Lower leg skin (tissue), 4 donors: ENCODE measurements around the gene FAM78A. TPM values are rescaled to one million over a fixed set of nuclear protein-coding genes. Genes with fewer than 3 reads are reported as not detected.

ENCODE experiments used
- DNase-seq, 2 donors: peaks; one replicate each; pipeline ENCODE4 v3.0.0-alpha.2; 2019; ENCODE audit warnings: low spot score in 2 of 2
- H3K4me3 ChIP-seq: fragments of 200-600 bp; sonication (generic); 2 replicates; pipeline ENCODE4 v1.5.1; 2017; ENCODE audit warnings: mild to moderate bottlenecking, low read depth; ENCODE audit not compliant: poor library complexity, severe bottlenecking
- POLR2A ChIP-seq, 2 donors: fragments of 450-650 bp; IDR thresholded peaks; one replicate each; pipeline ENCODE4 v1.6.1; 2016 to 2017; ENCODE audit warnings: antibody characterized with exemption in 2 of 2, mild to moderate bottlenecking in 1 of 2, moderate library complexity in 1 of 2
- WGBS, 2 donors: methylation state at CpG; one replicate each; pipeline ENCODE4 v1.1.5; 2018; 5-methylcytosine and 5-hydroxymethylcytosine counted together
- intact Hi-C: fragments of 100-400 bp; cut with DNase I; formaldehyde crosslinking; loops from one replicate; pipeline ENCODE4 v1.15.0; 2023; ENCODE audit warnings: low total_unique reads
- total RNA-seq, 4 donors: library from RNA; depleted of rRNA; stranded (reverse); fragments of >200 nt; gene quantifications; one replicate each; pipeline ENCODE4 v1.1.0, GENCODE V29; 2016
- TF ChIP-seq, protein P1 (sequence below), 3 donors: fragments of 450-650 bp; IDR thresholded peaks; one replicate each; pipeline ENCODE4 v1.5.1; 2016; ENCODE audit warnings: antibody characterized with exemption in 3 of 3, mild to moderate bottlenecking in 3 of 3, moderate library complexity in 2 of 3

Gene FAM78A
- total RNA-seq, 4 donors from 2014 or later = 0.55 to 1.7 (median 1.2) TPM

DNA sequence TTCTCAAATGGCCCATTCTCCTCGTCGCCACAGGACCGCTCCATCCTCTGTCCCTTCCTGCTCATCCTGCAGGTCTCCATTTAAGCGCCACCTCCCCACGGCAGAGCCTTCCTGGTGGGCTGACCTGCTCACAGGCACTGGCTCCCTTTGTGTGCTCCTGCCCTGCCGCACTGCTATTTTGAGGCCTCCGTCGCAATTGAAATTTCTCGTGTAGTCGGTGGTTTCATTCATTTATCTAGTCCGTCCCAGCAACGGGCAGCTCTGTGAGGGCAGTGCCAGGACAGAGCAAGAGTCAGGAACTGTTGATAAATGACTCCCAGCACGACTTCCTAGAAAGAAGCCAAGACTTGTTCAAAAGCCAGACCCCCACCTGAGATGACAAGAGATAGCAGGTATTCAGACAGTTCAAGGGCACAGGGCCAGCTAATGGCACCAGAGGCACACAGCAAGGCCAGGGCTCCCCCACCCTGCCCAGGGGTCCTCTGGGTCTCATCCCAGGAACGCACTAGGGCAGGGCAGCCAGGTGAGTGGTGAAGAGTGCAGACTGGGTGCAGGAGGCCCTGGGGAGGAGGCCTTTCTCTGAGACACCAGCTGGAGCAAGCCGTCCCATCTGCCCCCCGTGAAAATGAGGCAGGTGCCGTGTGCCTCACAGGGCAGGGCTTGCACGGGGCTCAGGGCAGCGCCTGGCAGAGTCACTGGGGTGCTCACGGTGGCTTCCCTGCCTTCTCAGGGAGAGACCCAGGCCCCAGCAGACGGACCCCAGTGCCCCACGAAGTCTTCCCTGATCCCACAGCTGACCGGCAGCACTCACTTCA lies 36.9 kb downstream of the FAM78A start:
- WGBS, 2 donors = 70 to 78% methylated on average over 21 to 22 of the region's 23 CpGs
- no peak for TF ChIP-seq POLR2A (IDR thresholded peaks at IDR 0.05)
- TF ChIP-seq, protein P1, sequence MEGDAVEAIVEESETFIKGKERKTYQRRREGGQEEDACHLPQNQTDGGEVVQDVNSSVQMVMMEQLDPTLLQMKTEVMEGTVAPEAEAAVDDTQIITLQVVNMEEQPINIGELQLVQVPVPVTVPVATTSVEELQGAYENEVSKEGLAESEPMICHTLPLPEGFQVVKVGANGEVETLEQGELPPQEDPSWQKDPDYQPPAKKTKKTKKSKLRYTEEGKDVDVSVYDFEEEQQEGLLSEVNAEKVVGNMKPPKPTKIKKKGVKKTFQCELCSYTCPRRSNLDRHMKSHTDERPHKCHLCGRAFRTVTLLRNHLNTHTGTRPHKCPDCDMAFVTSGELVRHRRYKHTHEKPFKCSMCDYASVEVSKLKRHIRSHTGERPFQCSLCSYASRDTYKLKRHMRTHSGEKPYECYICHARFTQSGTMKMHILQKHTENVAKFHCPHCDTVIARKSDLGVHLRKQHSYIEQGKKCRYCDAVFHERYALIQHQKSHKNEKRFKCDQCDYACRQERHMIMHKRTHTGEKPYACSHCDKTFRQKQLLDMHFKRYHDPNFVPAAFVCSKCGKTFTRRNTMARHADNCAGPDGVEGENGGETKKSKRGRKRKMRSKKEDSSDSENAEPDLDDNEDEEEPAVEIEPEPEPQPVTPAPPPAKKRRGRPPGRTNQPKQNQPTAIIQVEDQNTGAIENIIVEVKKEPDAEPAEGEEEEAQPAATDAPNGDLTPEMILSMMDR (IDR thresholded peaks at IDR 0.05) = no peak
- intact Hi-C loops = no loop called here
- H3K4me3 ChIP-seq = no peak overlapping the region
- DNase-seq = no peak

DNA sequence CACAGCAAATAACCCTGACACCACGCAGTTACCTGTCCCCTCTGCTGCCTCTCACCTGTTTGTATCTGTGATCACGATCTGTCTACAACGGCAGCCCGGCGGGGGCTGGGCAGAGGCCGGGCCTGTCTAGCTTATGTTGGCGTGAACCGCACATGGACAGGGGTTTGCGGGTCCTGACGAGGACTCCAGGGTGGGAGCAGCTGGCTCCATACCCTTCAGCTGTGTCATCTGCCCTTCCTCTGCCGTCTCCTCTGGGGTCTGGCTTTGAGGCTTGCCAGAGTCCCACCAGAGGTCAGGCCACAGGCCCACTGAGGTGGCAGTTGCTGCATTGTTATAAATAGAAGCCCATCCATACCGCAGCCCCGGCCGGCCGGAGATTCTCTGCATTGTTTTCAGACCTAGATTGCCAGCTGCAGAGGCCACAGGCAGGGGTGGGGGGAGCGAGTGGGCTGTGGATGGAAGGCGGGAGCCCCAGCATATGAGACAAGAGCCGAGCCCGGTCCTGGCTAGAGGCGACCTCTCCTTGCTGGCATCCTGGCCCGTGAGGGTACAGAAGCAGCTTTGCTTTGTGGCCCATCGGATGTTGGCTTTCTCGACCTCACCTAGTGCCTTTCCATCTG lies 37.8 kb downstream of the FAM78A start:
- DNase-seq = no peak
- WGBS, 2 donors = 41 to 49% methylated on average over 18 to 22 of the region's 23 CpGs
- no peak overlapping the region for H3K4me3 ChIP-seq

DNA sequence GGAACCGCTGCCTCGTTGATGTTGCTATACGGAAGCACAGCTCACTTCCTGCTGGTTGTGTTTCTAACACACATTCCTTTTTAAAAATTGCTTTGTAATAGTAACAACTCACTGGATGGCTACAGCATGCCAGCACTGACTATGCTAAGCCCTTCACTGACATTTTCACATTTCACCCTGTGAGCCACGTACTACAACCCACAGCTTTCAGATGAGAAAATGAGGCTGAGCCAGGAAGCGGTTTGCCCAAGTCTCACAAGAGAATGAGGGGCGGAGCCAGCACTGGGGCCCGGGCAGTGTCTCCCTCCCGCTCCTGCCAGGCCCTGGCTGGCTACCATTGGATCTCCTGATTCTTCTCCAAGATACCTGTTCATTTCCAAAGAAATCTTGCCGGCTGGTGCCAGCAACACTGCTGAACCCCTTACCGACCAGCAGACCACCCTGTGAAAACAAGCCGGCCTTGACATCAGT lies 38.3 kb downstream of the FAM78A start:
- TF ChIP-seq, protein P1 (IDR thresholded peaks at IDR 0.05) = no peak
- no peak for TF ChIP-seq POLR2A (IDR thresholded peaks at IDR 0.05)
- intact Hi-C loops = no loop called here
- H3K4me3 ChIP-seq = no peak overlapping the region
- peak in 1 of 2 donors; percentile 43 for DNase-seq
- WGBS, 2 donors = 14 to 15% methylated on average over 11 of the region's 11 CpGs

More for the DNA sequence above, 37.8 kb downstream of the FAM78A start:
- intact Hi-C loops = no loop called here
- TF ChIP-seq, protein P1 (IDR thresholded peaks at IDR 0.05) = no peak
- TF ChIP-seq POLR2A (IDR thresholded peaks at IDR 0.05) = no peak

DNA sequence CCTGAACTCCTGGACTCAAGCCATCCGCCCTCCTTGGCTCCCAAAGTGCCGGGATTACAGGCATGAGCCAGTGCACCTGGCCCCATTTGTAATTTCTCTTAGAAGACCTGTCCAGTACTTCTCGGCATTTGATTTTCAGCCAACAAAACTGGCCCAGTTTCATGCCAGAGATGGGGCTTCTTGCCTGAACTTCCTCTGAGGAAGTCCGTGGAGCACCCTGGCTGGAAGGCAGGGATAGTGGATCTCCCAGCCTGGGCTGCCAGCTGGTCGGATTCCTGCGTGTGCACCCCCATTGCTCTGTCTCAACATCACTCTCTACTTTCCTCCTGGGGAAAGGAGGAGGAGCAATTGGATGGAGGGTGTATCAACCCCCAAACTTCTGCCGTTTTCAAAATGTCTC lies 39.0 kb downstream of the FAM78A start:
- WGBS, 2 donors = 51 to 70% methylated on average over 7 of the region's 7 CpGs
- no peak for DNase-seq
- H3K4me3 ChIP-seq = no peak overlapping the region
- intact Hi-C loops = no loop called here
- TF ChIP-seq POLR2A (IDR thresholded peaks at IDR 0.05) = no peak
- TF ChIP-seq, protein P1 (IDR thresholded peaks at IDR 0.05) = no peak

DNA sequence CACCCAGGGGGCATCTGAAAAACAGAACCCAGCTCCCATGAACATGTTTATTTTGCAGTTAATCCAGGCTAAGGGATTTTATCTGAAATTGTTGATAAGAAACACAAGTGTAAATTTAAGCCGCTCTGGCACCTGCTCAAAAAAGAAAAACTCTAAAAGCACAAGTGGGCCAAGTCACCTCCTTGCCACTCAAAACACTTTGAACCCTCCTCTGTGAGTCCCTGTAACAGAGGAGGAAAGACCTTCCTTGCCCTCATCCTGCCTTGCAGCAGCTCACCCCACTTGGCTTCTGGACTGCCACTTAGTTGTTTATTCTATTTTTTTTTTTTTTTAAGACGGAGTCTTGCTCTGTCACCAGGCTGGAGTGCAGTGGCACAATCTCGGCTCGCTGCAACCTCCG lies 39.5 kb downstream of the FAM78A start:
- no peak for DNase-seq
- H3K4me3 ChIP-seq = no peak overlapping the region
- TF ChIP-seq POLR2A (IDR thresholded peaks at IDR 0.05) = no peak
- TF ChIP-seq, protein P1 (IDR thresholded peaks at IDR 0.05) = no peak
- WGBS, 2 donors = 85 to 91% methylated on average over 5 of the region's 5 CpGs
- intact Hi-C loops = no loop called here
